ENCODE measurements around the gene SPTBN1.

DNA sequence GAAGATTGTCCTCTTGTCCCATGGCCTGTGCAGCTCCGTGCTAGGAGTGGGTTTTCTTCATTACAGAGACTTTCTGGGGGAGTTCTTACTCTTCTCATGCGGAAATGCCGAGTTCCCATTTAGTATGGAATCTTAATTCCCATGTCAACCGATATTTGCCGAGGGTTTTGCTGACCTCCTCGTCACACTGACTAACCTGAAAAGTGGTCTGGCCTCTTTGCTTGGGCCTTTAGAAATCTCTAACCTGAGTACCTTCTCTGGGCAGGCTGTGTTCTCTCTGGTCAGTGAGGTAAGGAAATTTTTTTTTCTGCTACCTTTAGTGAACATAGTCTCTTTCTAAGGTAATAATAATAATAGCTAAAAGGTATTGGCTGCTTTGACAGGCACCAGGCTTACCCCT lies 256.4 kb downstream of the SPTBN1 start:
- no peak for TF ChIP-seq ZFP30 (CRISPR knock-in tag; IDR thresholded peaks at IDR 0.05)
- TF ChIP-seq, protein P1, sequence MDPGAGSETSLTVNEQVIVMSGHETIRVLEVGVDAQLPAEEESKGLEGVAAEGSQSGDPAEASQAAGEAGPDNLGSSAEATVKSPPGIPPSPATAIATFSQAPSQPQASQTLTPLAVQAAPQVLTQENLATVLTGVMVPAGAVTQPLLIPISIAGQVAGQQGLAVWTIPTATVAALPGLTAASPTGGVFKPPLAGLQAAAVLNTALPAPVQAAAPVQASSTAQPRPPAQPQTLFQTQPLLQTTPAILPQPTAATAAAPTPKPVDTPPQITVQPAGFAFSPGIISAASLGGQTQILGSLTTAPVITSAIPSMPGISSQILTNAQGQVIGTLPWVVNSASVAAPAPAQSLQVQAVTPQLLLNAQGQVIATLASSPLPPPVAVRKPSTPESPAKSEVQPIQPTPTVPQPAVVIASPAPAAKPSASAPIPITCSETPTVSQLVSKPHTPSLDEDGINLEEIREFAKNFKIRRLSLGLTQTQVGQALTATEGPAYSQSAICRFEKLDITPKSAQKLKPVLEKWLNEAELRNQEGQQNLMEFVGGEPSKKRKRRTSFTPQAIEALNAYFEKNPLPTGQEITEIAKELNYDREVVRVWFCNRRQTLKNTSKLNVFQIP (CRISPR knock-in tag; IDR thresholded peaks at IDR 0.05; ENCODE audit: borderline replicate concordance, low read depth) = no peak
- TF ChIP-seq PPARA (CRISPR knock-in tag; IDR thresholded peaks at IDR 0.05; ENCODE audit: borderline replicate concordance) = no peak
- TF ChIP-seq TOX (CRISPR knock-in tag; IDR thresholded peaks at IDR 0.05; ENCODE audit: borderline replicate concordance) = no peak
- TF ChIP-seq, protein P2, sequence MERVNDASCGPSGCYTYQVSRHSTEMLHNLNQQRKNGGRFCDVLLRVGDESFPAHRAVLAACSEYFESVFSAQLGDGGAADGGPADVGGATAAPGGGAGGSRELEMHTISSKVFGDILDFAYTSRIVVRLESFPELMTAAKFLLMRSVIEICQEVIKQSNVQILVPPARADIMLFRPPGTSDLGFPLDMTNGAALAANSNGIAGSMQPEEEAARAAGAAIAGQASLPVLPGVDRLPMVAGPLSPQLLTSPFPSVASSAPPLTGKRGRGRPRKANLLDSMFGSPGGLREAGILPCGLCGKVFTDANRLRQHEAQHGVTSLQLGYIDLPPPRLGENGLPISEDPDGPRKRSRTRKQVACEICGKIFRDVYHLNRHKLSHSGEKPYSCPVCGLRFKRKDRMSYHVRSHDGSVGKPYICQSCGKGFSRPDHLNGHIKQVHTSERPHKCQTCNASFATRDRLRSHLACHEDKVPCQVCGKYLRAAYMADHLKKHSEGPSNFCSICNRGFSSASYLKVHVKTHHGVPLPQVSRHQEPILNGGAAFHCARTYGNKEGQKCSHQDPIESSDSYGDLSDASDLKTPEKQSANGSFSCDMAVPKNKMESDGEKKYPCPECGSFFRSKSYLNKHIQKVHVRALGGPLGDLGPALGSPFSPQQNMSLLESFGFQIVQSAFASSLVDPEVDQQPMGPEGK (CRISPR knock-in tag; IDR thresholded peaks at IDR 0.05; ENCODE audit: borderline replicate concordance) = no peak
- TF ChIP-seq ZFP3 (CRISPR knock-in tag; IDR thresholded peaks at IDR 0.05) = no peak
- no peak for TF ChIP-seq ARNTL (CRISPR knock-in tag; IDR thresholded peaks at IDR 0.05; ENCODE audit: borderline replicate concordance, low read depth)
- TF ChIP-seq BACH2 (CRISPR knock-in tag; IDR thresholded peaks at IDR 0.05; ENCODE audit: borderline replicate concordance) = no peak
- no peak for TF ChIP-seq GLIS3 (CRISPR knock-in tag; IDR thresholded peaks at IDR 0.05)
- TF ChIP-seq ZNF70 (CRISPR knock-in tag; IDR thresholded peaks at IDR 0.05) = no peak
- no peak for TF ChIP-seq OSR1 (CRISPR knock-in tag; IDR thresholded peaks at IDR 0.05)
- no peak for TF ChIP-seq CREB5 (CRISPR knock-in tag; IDR thresholded peaks at IDR 0.05; ENCODE audit: low read depth)
- no peak for TF ChIP-seq ZNF8 (CRISPR knock-in tag; IDR thresholded peaks at IDR 0.05)
- no peak for TF ChIP-seq RARB (CRISPR knock-in tag; IDR thresholded peaks at IDR 0.05)
